HCT116 (cell line): ENCODE data around the gene ZNF580. TPM values are rescaled to one million over a fixed set of nuclear protein-coding genes. Genes with fewer than 3 reads are reported as not detected.

Source experiments
- ATAC-seq: fragments of 200-7000 bp; cut with Tn5 transposase; 2 replicates; pipeline ENCODE4 v1.9.1; 2020; ENCODE audit warnings: mild to moderate bottlenecking, moderate library complexity
- BruUV-seq: library from RNA; stranded (reverse); fragments of 400-500 nt; replicated peaks from 2 replicates; lab custom pipeline; 2021; lab: Mats Ljungman, UMichigan
- CTCF ChIA-PET: fragments of 300-600 bp; sonication (Branson Sonifier 250); formaldehyde crosslinking; loops from one replicate; lab custom pipeline; 2021; ENCODE audit warnings: antibody characterized with exemption; lab: Charles Lee
- POLR2A ChIA-PET: fragments of 300-600, 350-600 bp; sonication (Branson Sonifier 250); formaldehyde crosslinking; loops from one replicate; lab custom pipeline; 2021; ENCODE audit warnings: antibody characterized with exemption; lab: Charles Lee
- RAD21 ChIA-PET, 2 experiments: fragments of 300-600 bp; sonication (Branson Sonifier 250); formaldehyde crosslinking; loops; one replicate each; lab custom pipeline; 2023; ENCODE audit warnings: low total read pairs in 2 of 2; ENCODE audit not compliant: uncharacterized antibody in 2 of 2, unreplicated experiment in 2 of 2, low non-redundant PET in 1 of 2; lab: Charles Lee
- DNase-seq: peaks from one replicate; pipeline ENCODE4 v3.0.0-alpha.2; 2010; ENCODE audit warnings: low read depth, low spot score
- H2AFZ ChIP-seq: fragments of 200-600 bp; shearing (Covaris generic), sonication (generic); 2 replicates; pipeline ENCODE4 v1.6.1; 2017; ENCODE audit warnings: low read depth, mixed run types, mixed read lengths, antibody characterized with exemption, low read length; ENCODE audit not compliant: poor library complexity, severe bottlenecking
- H3K27ac ChIP-seq: 2 replicates; pipeline ENCODE4 v1.5.1; 2012; ENCODE audit warnings: low read depth, low read length
- H3K27me3 ChIP-seq: fragments of 200-600 bp; sonication (generic); 2 replicates; pipeline ENCODE4 v1.6.1; 2016; ENCODE audit warnings: mixed run types, low read length, mixed read lengths; ENCODE audit not compliant: insufficient read depth
- H3K36me3 ChIP-seq, 2 experiments: fragments of 200-500 bp in 1 of 2; fragments of 200-600 bp in 1 of 2; sonication (Bioruptor generic) in 1 of 2; sonication (generic) in 1 of 2; 2 replicates each; pipeline versions ENCODE4 v1.5.1 to v1.6.1; 2014 to 2016; ENCODE audit warnings: low read length in 2 of 2, inconsistent platforms in 1 of 2, mixed read lengths in 1 of 2, mixed run types in 1 of 2; ENCODE audit not compliant: insufficient read depth in 2 of 2, control insufficient read depth in 1 of 2
- H3K4me1 ChIP-seq, 2 experiments: fragments of 200-600 bp in 1 of 2; sonication (generic) in 1 of 2; 2 replicates each; pipeline versions ENCODE4 v1.5.1 to v1.6.1; 2012 to 2017; ENCODE audit warnings: low read length in 2 of 2, inconsistent platforms in 1 of 2, mild to moderate bottlenecking in 1 of 2, mixed read lengths in 1 of 2, mixed run types in 1 of 2, moderate library complexity in 1 of 2; ENCODE audit not compliant: insufficient read depth in 2 of 2, control insufficient read depth in 1 of 2
- H3K4me2 ChIP-seq: fragments of 200-600 bp; sonication (generic); 2 replicates; pipeline ENCODE4 v1.6.1; 2017; ENCODE audit warnings: mixed run types, low read length, mixed read lengths
- H3K4me3 ChIP-seq, 2 experiments: fragments of 200-600 bp in 1 of 2; sonication (generic) in 1 of 2; replicated peaks in 1 of 2; 2 replicates each; pipeline ENCODE4 v1.5.1; 2011 to 2016; ENCODE audit warnings: low read length in 2 of 2, control low read depth in 1 of 2, low read depth in 1 of 2, mild to moderate bottlenecking in 1 of 2, mixed read lengths in 1 of 2, mixed run types in 1 of 2
- H3K79me2 ChIP-seq: fragments of 200-600 bp; sonication (generic); 2 replicates; pipeline ENCODE4 v1.6.1; 2017; ENCODE audit warnings: mild to moderate bottlenecking, mixed run types, low read length, moderate library complexity, mixed read lengths; ENCODE audit not compliant: insufficient read depth
- H3K9ac ChIP-seq: fragments of 200-600 bp; sonication (generic); 2 replicates; pipeline ENCODE4 v1.6.1; 2016; ENCODE audit warnings: low read length, mixed read lengths
- H3K9me2 ChIP-seq: fragments of 200-600 bp; sonication (generic), shearing (Covaris generic); 2 replicates; pipeline ENCODE4 v1.6.1; 2017; ENCODE audit warnings: mixed run types, mild to moderate bottlenecking, moderate library complexity; ENCODE audit not compliant: insufficient read depth
- H3K9me3 ChIP-seq, 2 experiments: fragments of 200-500 bp in 1 of 2; fragments of 200-600 bp in 1 of 2; sonication (Bioruptor generic) in 1 of 2; sonication (generic) in 1 of 2; 2 replicates each; pipeline ENCODE4 v1.6.1; 2014 to 2017; ENCODE audit warnings: low read length in 2 of 2, mixed read lengths in 2 of 2, inconsistent platforms in 1 of 2, low read depth in 1 of 2, mild to moderate bottlenecking in 1 of 2, mixed run types in 1 of 2, moderate library complexity in 1 of 2; ENCODE audit not compliant: control insufficient read depth in 1 of 2, insufficient read depth in 1 of 2
- H4K20me1 ChIP-seq: fragments of 200-600 bp; sonication (generic), shearing (Covaris generic); 2 replicates; pipeline ENCODE4 v1.6.1; 2017; ENCODE audit warnings: mixed run types, mild to moderate bottlenecking, moderate library complexity; ENCODE audit not compliant: insufficient read depth
- CBX3 ChIP-seq: IDR thresholded peaks from 2 replicates; pipeline ENCODE4 v1.6.1; 2012; ENCODE audit warnings: low read depth
- CEBPB ChIP-seq: IDR thresholded peaks from 2 replicates; pipeline ENCODE4 v1.6.1; 2012; ENCODE audit warnings: low read depth
- EGR1 ChIP-seq: IDR thresholded peaks from 2 replicates; pipeline ENCODE4 v1.6.1; 2012; ENCODE audit warnings: low read depth
- ELF1 ChIP-seq: IDR thresholded peaks from 2 replicates; pipeline ENCODE4 v1.6.1; 2012; ENCODE audit warnings: low read depth, borderline replicate concordance
- EZH2 ChIP-seq: fragments of 200-600 bp; sonication (generic); IDR thresholded peaks from 2 replicates; pipeline ENCODE4 v1.6.1; 2017; ENCODE audit warnings: antibody characterized with exemption, mixed run types
- JUND ChIP-seq: IDR thresholded peaks from 2 replicates; pipeline ENCODE4 v1.6.1; 2012
- POLR2A ChIP-seq: IDR thresholded peaks from 2 replicates; pipeline ENCODE4 v1.7.0; 2011; ENCODE audit warnings: borderline replicate concordance; ENCODE audit not compliant: insufficient read depth, insufficient read length; ENCODE audit errors: extremely low read depth
- POLR2AphosphoS5 ChIP-seq: IDR thresholded peaks from 2 replicates; pipeline ENCODE4 v1.6.1; 2011; ENCODE audit warnings: mild to moderate bottlenecking, low read depth, low read length, moderate library complexity
- RAD21 ChIP-seq: IDR thresholded peaks from 2 replicates; pipeline ENCODE4 v1.6.1; 2012; ENCODE audit warnings: low read depth, mild to moderate bottlenecking
- YY1 ChIP-seq: IDR thresholded peaks from 2 replicates; pipeline ENCODE4 v1.6.1; 2011; ENCODE audit warnings: low read length, low read depth, moderate library complexity, mild to moderate bottlenecking; ENCODE audit not compliant: insufficient replicate concordance; ENCODE audit errors: extremely low read depth
- ZFX ChIP-seq: fragments of 450-650 bp; IDR thresholded peaks from 2 replicates; pipeline ENCODE4 v1.6.1; 2017
- ZNF274 ChIP-seq: fragments of 200-500 bp; sonication (Bioruptor generic); IDR thresholded peaks from 2 replicates; pipeline ENCODE4 v1.6.1; 2014; ENCODE audit warnings: mild to moderate bottlenecking, low read depth, low read length, inconsistent platforms
- intact Hi-C: fragments of 100-400 bp; cut with micrococcal nuclease; formaldehyde crosslinking; loops from 2 replicates; pipeline ENCODE4 v1.10.0; 2022
- total RNA-seq: library from RNA; stranded (reverse); gene quantifications from one replicate; pipeline ENCODE4 v1.2.1, GENCODE V29; 2021; ENCODE audit not compliant: unreplicated experiment
- TF ChIP-seq, protein P1 (sequence below): IDR thresholded peaks from 2 replicates; pipeline ENCODE4 v1.6.1; 2012; ENCODE audit warnings: low read depth
- TF ChIP-seq, protein P2 (sequence below): IDR thresholded peaks from 2 replicates; pipeline ENCODE4 v1.6.1; 2011; ENCODE audit warnings: mild to moderate bottlenecking, low read length, moderate library complexity; ENCODE audit not compliant: insufficient replicate concordance; ENCODE audit errors: extremely low read depth
- TF ChIP-seq, protein P3 (sequence below): IDR thresholded peaks from 2 replicates; pipeline ENCODE4 v1.6.1; 2012
- TF ChIP-seq, protein P4 (sequence below), 3 experiments: fragments of 200-600 bp in 1 of 3; sonication (generic) in 1 of 3; IDR thresholded peaks in 2 of 3; conservative IDR thresholded peaks in 1 of 3; 2 replicates each; pipeline ENCODE4 v1.5.1; 2012 to 2017; ENCODE audit warnings: low read depth in 2 of 3, low read length in 2 of 3, antibody characterized with exemption in 1 of 3, borderline replicate concordance in 1 of 3, control low read depth in 1 of 3, mild to moderate bottlenecking in 1 of 3, mixed read lengths in 1 of 3, mixed run types in 1 of 3, moderate library complexity in 1 of 3; ENCODE audit not compliant: insufficient read depth in 1 of 3

ZNF580 gene
- total RNA-seq, 1 experiment from 2014 or later: 36.7 TPM

DNA sequence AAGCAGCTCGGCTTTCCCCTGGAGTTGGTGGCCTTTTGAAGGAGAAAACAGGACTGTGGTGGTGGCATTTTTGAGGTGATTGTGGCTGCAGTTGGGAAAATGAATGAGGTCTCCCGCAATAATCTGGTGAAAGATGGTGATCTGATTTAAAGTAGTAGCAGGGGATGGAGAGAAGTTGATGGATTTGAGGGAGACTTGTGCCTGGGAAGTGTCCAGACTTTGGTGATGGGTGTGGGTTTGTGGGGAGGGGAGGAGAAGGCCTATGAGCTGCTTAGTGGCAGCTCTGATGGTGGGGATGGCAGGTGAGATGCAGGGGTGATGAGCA is 30.2 kb downstream of the ZNF580 start:
- Histone ChIP-seq H3K27ac (peak overlapping the region; percentile 10; the same call in 1 of the 2 replicates), H3K79me2 (peaks cover 92% of the 10 kb centered on the region), H3K36me3 (peaks cover 31 to 47% of the 10 kb centered on the region in 2 experiments), H3K9me2 (no peaks in the 10 kb centered on the region), H3K4me3 (no peak overlapping the region), H3K4me1 (peaks cover 7 to 50% of the 10 kb centered on the region in 2 experiments), H3K27me3 (no peaks in the 10 kb centered on the region), H3K4me2 (no peak overlapping the region), H2AFZ (no peak overlapping the region), H4K20me1 (peaks cover 14% of the 10 kb centered on the region; the same call in 1 of the 2 replicates), H3K9ac (no peak overlapping the region), H3K9me3 (no peaks in the 10 kb centered on the region)
- ChIA-PET RAD21 (no interaction called here), CTCF (interaction anchor here (0.7 to 2.3 kb wide), 7 partner anchors 8 to 38 kb away, joined by 3 to 23 read pairs (median 3); partner anchors contain the start of genes U2AF2 and ZNF580), POLR2A (interaction anchor here (1.1 kb wide), 1 partner anchor 17 kb away, joined by 8 read pairs; the partner anchor contains the start of gene U2AF2)
- no TSS peak for BruUV-seq
- DNase-seq: no peak
- TF ChIP-seq, protein P1, sequence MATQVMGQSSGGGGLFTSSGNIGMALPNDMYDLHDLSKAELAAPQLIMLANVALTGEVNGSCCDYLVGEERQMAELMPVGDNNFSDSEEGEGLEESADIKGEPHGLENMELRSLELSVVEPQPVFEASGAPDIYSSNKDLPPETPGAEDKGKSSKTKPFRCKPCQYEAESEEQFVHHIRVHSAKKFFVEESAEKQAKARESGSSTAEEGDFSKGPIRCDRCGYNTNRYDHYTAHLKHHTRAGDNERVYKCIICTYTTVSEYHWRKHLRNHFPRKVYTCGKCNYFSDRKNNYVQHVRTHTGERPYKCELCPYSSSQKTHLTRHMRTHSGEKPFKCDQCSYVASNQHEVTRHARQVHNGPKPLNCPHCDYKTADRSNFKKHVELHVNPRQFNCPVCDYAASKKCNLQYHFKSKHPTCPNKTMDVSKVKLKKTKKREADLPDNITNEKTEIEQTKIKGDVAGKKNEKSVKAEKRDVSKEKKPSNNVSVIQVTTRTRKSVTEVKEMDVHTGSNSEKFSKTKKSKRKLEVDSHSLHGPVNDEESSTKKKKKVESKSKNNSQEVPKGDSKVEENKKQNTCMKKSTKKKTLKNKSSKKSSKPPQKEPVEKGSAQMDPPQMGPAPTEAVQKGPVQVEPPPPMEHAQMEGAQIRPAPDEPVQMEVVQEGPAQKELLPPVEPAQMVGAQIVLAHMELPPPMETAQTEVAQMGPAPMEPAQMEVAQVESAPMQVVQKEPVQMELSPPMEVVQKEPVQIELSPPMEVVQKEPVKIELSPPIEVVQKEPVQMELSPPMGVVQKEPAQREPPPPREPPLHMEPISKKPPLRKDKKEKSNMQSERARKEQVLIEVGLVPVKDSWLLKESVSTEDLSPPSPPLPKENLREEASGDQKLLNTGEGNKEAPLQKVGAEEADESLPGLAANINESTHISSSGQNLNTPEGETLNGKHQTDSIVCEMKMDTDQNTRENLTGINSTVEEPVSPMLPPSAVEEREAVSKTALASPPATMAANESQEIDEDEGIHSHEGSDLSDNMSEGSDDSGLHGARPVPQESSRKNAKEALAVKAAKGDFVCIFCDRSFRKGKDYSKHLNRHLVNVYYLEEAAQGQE: no peak
- TF ChIP-seq, protein P2, sequence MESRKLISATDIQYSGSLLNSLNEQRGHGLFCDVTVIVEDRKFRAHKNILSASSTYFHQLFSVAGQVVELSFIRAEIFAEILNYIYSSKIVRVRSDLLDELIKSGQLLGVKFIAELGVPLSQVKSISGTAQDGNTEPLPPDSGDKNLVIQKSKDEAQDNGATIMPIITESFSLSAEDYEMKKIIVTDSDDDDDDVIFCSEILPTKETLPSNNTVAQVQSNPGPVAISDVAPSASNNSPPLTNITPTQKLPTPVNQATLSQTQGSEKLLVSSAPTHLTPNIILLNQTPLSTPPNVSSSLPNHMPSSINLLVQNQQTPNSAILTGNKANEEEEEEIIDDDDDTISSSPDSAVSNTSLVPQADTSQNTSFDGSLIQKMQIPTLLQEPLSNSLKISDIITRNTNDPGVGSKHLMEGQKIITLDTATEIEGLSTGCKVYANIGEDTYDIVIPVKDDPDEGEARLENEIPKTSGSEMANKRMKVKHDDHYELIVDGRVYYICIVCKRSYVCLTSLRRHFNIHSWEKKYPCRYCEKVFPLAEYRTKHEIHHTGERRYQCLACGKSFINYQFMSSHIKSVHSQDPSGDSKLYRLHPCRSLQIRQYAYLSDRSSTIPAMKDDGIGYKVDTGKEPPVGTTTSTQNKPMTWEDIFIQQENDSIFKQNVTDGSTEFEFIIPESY: no peak
- TF ChIP-seq ZNF274: no peak
- TF ChIP-seq YY1: no peak
- no peak for TF ChIP-seq CBX3
- no peak for TF ChIP-seq JUND
- TF ChIP-seq POLR2AphosphoS5: no peak
- TF ChIP-seq ELF1: no peak
- TF ChIP-seq, protein P3, sequence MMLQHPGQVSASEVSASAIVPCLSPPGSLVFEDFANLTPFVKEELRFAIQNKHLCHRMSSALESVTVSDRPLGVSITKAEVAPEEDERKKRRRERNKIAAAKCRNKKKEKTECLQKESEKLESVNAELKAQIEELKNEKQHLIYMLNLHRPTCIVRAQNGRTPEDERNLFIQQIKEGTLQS: no peak
- TF ChIP-seq POLR2A: no peak
- no peak for TF ChIP-seq EZH2
- TF ChIP-seq EGR1: no peak
- no peak for TF ChIP-seq RAD21
- TF ChIP-seq, protein P4, sequence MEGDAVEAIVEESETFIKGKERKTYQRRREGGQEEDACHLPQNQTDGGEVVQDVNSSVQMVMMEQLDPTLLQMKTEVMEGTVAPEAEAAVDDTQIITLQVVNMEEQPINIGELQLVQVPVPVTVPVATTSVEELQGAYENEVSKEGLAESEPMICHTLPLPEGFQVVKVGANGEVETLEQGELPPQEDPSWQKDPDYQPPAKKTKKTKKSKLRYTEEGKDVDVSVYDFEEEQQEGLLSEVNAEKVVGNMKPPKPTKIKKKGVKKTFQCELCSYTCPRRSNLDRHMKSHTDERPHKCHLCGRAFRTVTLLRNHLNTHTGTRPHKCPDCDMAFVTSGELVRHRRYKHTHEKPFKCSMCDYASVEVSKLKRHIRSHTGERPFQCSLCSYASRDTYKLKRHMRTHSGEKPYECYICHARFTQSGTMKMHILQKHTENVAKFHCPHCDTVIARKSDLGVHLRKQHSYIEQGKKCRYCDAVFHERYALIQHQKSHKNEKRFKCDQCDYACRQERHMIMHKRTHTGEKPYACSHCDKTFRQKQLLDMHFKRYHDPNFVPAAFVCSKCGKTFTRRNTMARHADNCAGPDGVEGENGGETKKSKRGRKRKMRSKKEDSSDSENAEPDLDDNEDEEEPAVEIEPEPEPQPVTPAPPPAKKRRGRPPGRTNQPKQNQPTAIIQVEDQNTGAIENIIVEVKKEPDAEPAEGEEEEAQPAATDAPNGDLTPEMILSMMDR (IDR thresholded peaks at IDR 0.05 in 2 of 3, conservative IDR thresholded peaks at IDR 0.05 in 1 of 3; ENCODE audit: borderline replicate concordance in 1 of 3, insufficient read depth in 1 of 3, low read depth in 2 of 3, low read length in 2 of 3): no peak
- no peak for TF ChIP-seq ZFX
- TF ChIP-seq CEBPB: no peak
- intact Hi-C loops: no loop called here
- ATAC-seq: no peak
